Sciatic nerve (tissue), 2 donors: ENCODE measurements around the gene CNTLN. TPM values are rescaled to one million over a fixed set of nuclear protein-coding genes. Genes with fewer than 3 reads are reported as not detected.

Experiments used
- ATAC-seq: fragments of 200-7000 bp; cut with Tn5 transposase; one replicate; pipeline ENCODE4 v1.9.1; 2020; ENCODE audit warnings: mild to moderate bottlenecking, moderate library complexity
- DNase-seq: peaks from one replicate; pipeline ENCODE4 v3.0.0-alpha.2; 2020; ENCODE audit warnings: low spot score
- intact Hi-C: fragments of 100-400 bp; cut with DNase I; formaldehyde crosslinking; loops from one replicate; pipeline ENCODE4 v1.14.2; 2022
- total RNA-seq: library from RNA; stranded (reverse); fragmentation: NEBNext Ultra II Directional; extraction: Animal tissue kit (Norgen Biotek cat#: 25700); gene quantifications from one replicate; pipeline ENCODE4 v1.2.1, GENCODE V29; 2021
- donor health status: DM: no; HTN: no; CAD: no.
- donor health status: DM: no; HTN: no; CAD: no.

The CNTLN gene, protein sequence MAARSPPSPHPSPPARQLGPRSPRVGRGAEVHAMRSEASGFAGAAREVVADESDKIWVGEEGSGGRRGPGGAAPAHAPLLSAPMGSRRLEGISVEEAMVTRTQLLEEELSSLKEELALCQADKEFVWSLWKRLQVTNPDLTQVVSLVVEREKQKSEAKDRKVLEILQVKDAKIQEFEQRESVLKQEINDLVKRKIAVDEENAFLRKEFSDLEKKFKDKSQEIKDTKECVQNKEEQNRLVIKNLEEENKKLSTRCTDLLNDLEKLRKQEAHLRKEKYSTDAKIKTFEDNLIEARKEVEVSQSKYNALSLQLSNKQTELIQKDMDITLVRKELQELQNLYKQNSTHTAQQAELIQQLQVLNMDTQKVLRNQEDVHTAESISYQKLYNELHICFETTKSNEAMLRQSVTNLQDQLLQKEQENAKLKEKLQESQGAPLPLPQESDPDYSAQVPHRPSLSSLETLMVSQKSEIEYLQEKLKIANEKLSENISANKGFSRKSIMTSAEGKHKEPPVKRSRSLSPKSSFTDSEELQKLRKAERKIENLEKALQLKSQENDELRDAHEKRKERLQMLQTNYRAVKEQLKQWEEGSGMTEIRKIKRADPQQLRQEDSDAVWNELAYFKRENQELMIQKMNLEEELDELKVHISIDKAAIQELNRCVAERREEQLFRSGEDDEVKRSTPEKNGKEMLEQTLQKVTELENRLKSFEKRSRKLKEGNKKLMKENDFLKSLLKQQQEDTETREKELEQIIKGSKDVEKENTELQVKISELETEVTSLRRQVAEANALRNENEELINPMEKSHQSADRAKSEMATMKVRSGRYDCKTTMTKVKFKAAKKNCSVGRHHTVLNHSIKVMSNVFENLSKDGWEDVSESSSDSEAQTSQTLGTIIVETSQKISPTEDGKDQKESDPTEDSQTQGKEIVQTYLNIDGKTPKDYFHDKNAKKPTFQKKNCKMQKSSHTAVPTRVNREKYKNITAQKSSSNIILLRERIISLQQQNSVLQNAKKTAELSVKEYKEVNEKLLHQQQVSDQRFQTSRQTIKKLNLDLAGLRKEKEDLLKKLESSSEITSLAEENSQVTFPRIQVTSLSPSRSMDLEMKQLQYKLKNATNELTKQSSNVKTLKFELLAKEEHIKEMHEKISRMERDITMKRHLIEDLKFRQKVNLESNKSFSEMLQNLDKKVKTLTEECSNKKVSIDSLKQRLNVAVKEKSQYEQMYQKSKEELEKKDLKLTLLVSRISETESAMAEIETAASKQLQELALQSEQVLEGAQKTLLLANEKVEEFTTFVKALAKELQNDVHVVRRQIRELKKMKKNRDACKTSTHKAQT (N-terminal part only)
- 22.4 TPM for total RNA-seq

- ATAC-seq (peak; percentile 98), DNase-seq (peak; percentile 99)
- intact Hi-C loops, result no loop called here
These were observed at the start of gene CNTLN for GRCh38 chr9:17134396-17135294. TSS of gene CNTLN (plus strand) at chr9:17135040. CDS start at chr9:17135066, 26 bp downstream.

GRCh38 chr9:17088566-17088965 is 46.3 kb upstream of the CNTLN start:
- intact Hi-C loops, result no loop called here
- no peak for DNase-seq
- no peak for ATAC-seq

- intact Hi-C loops, result no loop called here
- no peak for ATAC-seq
- DNase-seq, result no peak
These were observed 44.8 kb upstream of the CNTLN start for GRCh38 chr9:17090041-17090440.

- intact Hi-C loops, result no loop called here
- peak; percentile 68 for ATAC-seq
- no peak for DNase-seq
These were observed 18.4 kb upstream of the CNTLN start for GRCh38 chr9:17116400-17116837.

DNA sequence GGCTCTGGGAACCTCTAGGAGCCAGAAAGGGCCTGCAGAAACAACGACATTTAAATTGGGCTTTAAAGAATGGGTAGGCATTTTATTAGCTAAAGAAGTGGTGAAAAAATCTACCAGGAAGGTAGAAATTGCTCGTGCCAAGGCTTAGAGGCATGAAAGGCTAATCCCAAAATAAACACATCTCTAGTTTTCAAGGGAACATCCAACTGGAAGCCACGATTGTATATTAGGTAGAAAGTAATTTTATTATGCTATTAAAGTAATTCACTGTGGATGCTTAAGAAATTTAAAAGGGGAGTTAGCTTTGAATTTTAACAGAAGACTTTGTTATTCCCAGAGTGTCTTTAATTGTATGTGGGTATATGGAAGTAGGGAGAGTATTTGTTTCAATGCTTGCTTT is 17.5 kb upstream of the CNTLN start:
- intact Hi-C loops, result no loop called here
- ATAC-seq (no peak), DNase-seq (no peak)

GRCh38 chr9:17120203-17120602 is 14.6 kb upstream of the CNTLN start:
- DNase-seq (no peak), ATAC-seq (no peak)
- intact Hi-C loops, result no loop called here

DNA sequence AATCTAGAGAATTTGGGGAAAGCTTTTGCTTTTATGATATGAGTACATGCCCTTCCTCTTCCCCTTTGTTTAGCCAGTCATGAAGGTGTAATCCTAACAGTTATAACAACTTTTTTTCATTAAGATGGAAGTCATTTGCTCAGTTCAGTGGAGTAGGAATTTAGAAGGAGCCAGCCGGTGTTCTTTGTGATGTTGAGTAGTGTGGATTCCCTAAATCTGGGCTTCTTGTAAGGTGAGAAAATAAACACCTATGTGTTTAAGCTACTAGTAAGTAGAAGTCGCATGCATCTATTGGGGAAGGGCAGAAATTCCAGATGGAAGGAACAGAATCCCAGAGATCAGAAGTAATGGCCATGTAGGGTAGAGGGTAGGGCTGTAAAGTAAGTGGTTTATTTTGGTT is 13.6 kb upstream of the CNTLN start:
- no peak for DNase-seq
- no peak for ATAC-seq
- intact Hi-C loops, result no loop called here

DNA sequence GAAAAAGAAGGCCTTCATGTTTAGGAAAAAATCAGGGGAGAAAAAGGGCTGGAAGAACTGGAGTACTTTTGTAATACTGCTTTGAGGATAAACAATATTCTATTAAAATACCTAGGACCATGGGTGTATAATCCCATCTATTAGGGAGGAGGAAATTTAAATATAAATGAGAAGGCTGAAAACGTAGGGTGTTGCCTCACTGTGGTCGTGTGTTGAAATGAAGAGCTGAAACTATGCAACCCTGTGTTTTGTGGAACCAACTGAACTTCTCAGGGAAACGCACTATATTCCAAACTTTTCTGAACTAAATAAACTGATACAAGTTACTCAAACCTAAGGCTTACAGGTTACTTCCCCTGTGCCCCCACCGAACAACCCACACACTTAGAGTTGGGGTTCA is 4.5 kb upstream of the CNTLN start:
- DNase-seq (no peak), ATAC-seq (no peak)
- intact Hi-C loops, result no loop called here

- intact Hi-C loops, result no loop called here
- ATAC-seq (no peak), DNase-seq (no peak)
These were observed 4.1 kb upstream of the CNTLN start for GRCh38 chr9:17130725-17131124.

DNA sequence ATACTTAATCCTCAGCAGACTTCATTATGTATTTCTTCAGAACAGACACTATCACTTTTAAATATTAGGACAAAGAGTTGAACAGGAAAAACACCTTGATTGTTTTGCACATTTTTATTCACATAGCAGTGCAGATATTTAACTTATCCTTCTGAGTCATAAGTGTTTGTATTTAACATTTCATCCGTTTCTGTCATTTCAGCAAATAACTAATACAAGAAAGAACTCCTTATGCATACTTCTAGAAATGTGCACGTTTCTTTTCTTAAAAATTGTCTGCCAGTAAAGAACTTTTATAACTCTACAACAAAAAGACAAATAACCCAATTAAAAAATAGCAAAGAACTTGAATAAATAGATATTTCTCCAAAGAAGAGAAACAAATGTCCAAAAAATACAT is 3.3 kb upstream of the CNTLN start:
- intact Hi-C loops, result no loop called here
- ATAC-seq (no peak), DNase-seq (no peak)

GRCh38 chr9:17135295-17136160 is 688 bp downstream of the CNTLN start:
- peak; percentile 71 for DNase-seq
- intact Hi-C loops, result no loop called here
- peak; percentile 74 for ATAC-seq

DNA sequence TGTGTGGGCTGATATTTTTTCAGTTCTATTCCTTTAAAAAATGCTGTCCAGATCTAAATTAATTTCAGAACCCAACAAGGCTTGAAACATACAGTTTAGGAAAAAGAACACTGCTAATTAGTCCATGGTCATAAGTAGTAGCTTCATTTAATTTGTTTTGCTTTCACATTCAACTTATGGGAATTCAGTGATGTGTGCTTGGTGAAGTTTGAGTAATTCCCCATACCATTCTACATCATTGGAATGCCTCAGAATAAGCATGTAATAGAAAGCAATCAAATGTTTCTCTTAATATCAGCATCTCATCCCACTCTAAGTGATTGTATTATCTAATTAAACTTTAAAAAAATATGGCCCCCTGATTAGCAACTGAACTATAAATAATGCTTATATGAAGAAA is 2.7 kb downstream of the CNTLN start:
- DNase-seq, result no peak
- ATAC-seq, result no peak
- intact Hi-C loops, result no loop called here

DNA sequence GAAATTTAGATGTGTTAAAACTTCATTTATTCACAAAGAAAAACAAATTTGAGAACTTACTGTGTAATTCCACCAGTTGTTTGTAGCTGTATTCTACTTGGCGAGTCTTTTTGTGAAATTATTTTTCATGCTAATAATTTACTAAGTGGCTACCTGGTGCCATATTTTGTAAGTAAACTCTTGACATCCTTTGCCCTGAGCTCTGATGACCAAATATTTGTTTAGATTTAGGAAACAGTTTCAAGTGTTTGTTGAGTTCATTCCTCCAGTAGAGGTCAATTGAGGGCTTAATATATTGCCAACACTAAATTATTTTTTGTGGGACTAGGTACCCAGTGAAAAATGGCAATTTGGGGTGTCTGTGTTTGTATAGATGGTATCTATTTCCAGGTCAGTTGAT is 3.7 kb downstream of the CNTLN start:
- ATAC-seq, result no peak
- DNase-seq, result no peak
- intact Hi-C loops, result no loop called here

GRCh38 chr9:17140418-17140817 is 5.6 kb downstream of the CNTLN start:
- ATAC-seq (no peak), DNase-seq (no peak)
- intact Hi-C loops, result no loop called here

GRCh38 chr9:17148324-17148723 is 13.5 kb downstream of the CNTLN start:
- intact Hi-C loops, result no loop called here
- DNase-seq (no peak), ATAC-seq (no peak)

DNA sequence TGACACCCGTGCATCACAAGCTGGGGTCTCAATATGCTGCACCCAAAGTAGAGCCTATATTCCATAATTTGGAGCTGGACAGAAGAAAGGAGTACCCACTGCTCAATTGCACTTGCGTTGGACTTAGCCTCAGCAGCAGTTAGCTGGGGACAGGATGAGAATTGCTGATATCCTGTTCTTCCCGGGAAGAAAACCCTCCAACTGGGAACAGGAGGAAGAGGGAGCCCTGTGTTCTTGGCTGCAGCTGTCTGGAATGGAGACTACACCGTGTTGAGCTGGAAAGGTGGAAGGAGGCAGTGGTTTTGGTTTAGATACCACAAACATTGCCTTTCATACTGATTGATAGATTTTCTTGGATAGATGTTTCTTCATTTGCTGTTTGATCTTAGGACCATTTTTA is 24.6 kb downstream of the CNTLN start:
- DNase-seq (no peak), ATAC-seq (no peak)
- intact Hi-C loops, result no loop called here

GRCh38 chr9:17160327-17160726 is 25.5 kb downstream of the CNTLN start:
- DNase-seq, result no peak
- intact Hi-C loops, result no loop called here
- no peak for ATAC-seq
